ENCODE data around the gene SERPINB1. TPM values are rescaled to one million over a fixed set of nuclear protein-coding genes. Genes with fewer than 3 reads are reported as not detected.
A peak's percentile ranks its signal among the peaks of the same experiment; 100 is the strongest.

Gene SERPINB1
- total and polyA plus RNA-seq, 9 of the 15 experiments (the other 6 are each of a cell fraction or from before 2014, with no cell fraction given): 33.9 to 108 (median 63.8) TPM

DNA sequence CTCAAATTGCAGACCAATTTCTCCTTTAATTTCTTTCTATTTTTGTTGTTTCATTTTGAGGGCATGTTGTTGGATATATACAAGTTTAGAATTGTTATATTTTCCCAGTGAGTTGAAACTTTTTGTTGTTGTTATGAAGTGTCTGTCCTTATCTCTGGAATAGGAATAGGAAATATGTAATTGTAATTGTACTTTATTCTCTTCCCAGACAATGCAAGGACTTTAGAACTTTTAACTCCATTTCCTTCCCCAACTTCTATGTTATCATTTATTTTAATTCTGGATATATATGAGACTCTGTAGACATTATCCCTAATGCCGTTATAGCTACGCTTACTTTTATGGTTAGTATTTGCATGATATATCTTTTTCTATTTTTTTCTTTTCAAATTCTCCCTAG is 12.4 kb downstream of the SERPINB1 start:
- CTCF ChIA-PET (ENCODE audit: low intra/inter-chr PET ratio): no interaction called here
- Histone ChIP-seq H3K4me2 (ENCODE audit: insufficient read depth, low read length) (no peak overlapping the region), H3K9me1 (ENCODE audit: control insufficient read depth, insufficient read depth, low read length) (no peaks in the 10 kb centered on the region), H3K79me2 (ENCODE audit: control insufficient read depth, insufficient read depth, low read length) (no peaks in the 10 kb centered on the region), H3K4me3 (no peak overlapping the region), H3K9ac (ENCODE audit: insufficient read depth in 1 of 2, low read depth in 2 of 2, low read length in 2 of 2) (no peak overlapping the region), H3K27me3 (ENCODE audit: control insufficient read depth in 2 of 2, insufficient read depth in 2 of 2, low read length in 2 of 2) (no peaks in the 10 kb centered on the region), H3K9me3 (replicated peaks; ENCODE audit: control insufficient read depth, insufficient read depth, low read depth, low read length) (no peaks in the 10 kb centered on the region), H3K36me3 (ENCODE audit: control insufficient read depth, insufficient read depth, low read length) (peaks cover 13% of the 10 kb centered on the region; the same call in 1 of the 3 replicates), H3K4me1 (replicated peaks in 1 of 2; ENCODE audit: control insufficient read depth in 2 of 2, insufficient read depth in 2 of 2, low read length in 2 of 2) (no peaks in the 10 kb centered on the region), H4K20me1 (replicated peaks; ENCODE audit: control insufficient read depth, insufficient read depth, low read length) (no peaks in the 10 kb centered on the region), H2AFZ (ENCODE audit: low read depth, low read length) (no peak overlapping the region), H3K27ac (ENCODE audit: extremely low read depth, low read depth, low read length) (no peak overlapping the region)
- in situ Hi-C loops (cut with MboI): no loop called here
- DNase-seq (ENCODE audit: extremely low read depth in 1 of 4, low spot score in 3 of 4) (no peak), ATAC-seq (no peak), FAIRE-seq (no peak)
- no TSS peak for BruUV-seq (replicated peaks)
- POLR2A ChIA-PET: interaction anchor here (1.7 to 4.7 kb wide), 2 partner anchors 11 to 172 kb away, joined by 5 to 52 read pairs; partner anchors contain the start of gene SERPINB1
- 93% methylated on average over 2 of the region's 2 CpGs for WGBS (ENCODE audit: insufficient coverage, low coverage, missing lambda C conversion rate)
- intact Hi-C loops (cut with micrococcal nuclease): no loop called here
- TF ChIP-seq, protein P1, sequence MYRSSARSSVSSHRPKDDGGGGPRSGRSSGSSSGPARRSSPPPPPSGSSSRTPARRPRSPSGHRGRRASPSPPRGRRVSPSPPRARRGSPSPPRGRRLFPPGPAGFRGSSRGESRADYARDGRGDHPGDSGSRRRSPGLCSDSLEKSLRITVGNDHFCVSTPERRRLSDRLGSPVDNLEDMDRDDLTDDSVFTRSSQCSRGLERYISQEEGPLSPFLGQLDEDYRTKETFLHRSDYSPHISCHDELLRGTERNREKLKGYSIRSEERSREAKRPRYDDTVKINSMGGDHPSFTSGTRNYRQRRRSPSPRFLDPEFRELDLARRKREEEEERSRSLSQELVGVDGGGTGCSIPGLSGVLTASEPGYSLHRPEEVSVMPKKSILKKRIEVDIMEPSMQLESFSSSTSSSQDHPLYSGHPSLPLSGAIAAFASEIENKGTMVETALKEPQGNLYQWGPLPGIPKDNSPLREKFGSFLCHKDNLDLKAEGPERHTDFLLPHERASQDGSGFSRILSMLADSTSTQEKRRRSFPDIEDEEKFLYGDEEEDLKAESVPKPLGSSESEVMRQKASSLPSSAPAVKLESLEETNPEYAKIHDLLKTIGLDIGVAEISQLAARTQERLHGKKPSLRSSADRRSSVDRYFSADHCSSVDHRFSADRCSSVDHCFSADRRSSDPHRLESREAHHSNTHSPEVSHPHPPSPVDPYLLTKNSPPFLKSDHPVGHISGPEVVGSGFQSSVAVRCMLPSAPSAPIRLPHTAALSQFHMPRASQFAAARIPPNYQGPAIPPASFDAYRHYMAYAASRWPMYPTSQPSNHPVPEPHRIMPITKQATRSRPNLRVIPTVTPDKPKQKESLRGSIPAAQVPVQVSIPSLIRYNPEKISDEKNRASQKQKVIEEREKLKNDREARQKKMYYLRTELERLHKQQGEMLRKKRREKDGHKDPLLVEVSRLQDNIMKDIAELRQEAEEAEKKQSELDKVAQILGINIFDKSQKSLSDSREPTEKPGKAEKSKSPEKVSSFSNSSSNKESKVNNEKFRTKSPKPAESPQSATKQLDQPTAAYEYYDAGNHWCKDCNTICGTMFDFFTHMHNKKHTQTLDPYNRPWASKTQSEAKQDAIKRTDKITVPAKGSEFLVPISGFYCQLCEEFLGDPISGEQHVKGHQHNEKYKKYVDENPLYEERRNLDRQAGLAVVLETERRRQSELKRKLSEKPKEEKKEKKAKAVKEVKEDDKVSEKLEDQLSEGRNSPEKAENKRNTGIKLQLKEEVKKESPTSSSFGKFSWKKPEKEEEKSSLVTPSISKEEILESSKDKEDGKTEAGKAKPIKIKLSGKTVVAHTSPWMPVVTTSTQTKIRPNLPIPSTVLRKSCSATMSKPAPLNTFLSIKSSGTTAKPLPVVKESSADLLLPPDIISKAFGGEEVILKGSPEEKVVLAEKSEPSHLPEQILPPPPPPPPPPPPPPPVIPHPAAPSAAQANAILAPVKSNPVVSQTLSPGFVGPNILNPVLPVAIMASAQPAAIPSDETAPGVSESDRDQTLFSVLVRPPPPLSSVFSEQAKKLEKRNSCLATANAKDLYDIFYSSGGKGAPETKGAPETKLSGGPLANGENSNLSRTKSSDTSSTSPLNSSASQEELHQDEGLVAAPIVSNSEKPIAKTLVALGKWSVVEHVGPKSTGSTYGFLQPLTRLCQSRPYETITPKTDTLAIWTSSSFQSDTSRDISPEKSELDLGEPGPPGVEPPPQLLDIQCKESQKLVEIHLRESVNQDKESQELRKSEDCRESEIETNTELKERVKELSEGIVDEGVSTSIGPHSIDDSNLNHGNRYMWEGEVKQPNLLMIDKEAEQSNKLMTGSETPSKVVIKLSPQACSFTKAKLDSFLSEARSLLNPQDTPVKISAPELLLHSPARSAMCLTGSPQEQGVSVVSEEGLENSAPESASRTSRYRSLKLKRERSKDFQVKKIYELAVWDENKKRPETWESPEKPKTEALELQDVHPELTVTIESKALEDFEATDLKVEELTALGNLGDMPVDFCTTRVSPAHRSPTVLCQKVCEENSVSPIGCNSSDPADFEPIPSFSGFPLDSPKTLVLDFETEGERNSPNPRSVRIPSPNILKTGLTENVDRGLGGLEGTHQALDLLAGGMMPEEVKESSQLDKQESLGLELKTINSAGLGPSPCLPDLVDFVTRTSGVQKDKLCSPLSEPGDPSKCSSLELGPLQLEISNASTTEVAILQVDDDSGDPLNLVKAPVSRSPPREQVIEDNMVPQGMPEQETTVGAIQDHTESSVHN (IDR thresholded peaks at IDR 0.05; ENCODE audit: borderline replicate concordance in 1 of 2, low read depth in 1 of 2): no peak
- TF ChIP-seq, protein P2, sequence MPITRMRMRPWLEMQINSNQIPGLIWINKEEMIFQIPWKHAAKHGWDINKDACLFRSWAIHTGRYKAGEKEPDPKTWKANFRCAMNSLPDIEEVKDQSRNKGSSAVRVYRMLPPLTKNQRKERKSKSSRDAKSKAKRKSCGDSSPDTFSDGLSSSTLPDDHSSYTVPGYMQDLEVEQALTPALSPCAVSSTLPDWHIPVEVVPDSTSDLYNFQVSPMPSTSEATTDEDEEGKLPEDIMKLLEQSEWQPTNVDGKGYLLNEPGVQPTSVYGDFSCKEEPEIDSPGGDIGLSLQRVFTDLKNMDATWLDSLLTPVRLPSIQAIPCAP (CRISPR knock-in tag; IDR thresholded peaks at IDR 0.05; ENCODE audit: borderline replicate concordance): no peak
- TF ChIP-seq POLR2H (tag; IDR thresholded peaks at IDR 0.05; ENCODE audit: low read depth): 0 out of 2 replicates have a peak, but pooled peaks have one; percentile 10
